ENCODE results near the gene UBL5.
"Not testable (repeated sequence)": the region's sequence is repeated elsewhere in the genome, so short reads cannot be mapped to it uniquely, and the experiment has no call there.

The UBL5 gene

DNA sequence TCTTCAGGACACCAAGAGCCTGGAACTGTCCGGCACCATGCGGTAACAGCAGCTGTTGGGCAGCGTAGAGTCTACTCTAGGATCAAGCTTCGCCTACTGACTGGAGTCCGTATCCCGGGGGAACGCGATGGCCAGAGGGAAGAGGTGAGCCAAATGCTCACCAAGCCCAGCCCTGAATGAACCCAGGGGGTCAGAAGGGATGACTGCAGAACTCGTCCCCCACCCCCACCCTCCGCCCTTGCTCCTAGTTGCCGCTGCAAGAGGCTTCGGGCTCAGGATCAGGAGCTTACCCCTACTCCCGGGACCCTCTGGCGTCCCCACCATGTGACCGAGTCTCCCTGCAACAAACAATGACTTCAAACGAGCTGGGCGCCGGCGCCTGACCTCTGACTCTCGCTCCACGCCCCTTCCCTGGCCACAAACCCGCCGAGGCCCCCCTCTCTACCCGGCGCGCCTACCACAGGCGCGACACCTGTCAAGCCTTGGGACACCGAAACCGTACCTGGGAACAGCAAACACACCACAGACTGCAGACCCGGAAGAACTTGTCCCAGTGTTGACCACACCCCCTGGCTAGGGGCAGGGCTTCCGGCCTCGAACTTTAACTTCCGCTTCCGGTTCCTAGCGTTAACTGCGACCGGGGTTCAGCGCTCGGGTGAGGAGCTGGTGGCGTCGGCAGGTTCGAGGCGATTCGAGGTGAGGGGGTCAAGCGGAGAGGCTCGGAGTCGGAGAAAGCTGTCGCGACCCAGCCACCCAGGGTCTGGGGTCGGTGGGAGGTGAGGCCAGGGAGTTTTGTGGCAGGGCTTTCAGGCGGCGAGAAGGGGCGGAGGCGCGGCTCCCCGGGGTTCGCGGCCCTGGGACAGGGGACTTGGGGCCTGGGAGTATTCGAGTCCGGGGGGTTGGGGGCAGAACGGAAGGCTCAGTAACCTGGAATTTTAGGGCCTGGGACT lies at the start of gene UBL5:
Gene UBL5 (plus strand): TSS at position 630 of the 950 bp plus-strand sequence. CDS start 420 bp downstream, outside the sequence.
- peak; percentile 92 for DNase-seq (ENCODE audit: low spot score)

DNA sequence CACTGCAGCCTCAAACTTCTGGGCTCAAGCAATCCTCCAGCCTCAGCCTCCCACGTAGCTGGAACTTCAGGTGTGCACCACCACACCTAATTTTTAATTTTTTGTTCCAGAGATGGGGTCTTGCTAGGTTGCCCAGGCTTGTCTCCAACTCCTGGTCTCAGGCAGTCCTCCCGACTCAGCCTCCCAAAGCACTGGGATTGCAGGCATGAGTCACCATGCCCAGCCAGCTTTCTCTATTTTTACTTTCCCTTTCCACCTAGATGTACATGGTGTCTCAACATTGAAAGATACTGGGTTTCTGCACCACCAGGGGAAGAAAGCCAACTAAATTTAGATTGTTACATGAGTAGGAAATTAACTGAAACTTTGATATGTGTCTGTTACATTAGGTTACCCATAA lies 45.4 kb upstream of the UBL5 start:
- no peak for DNase-seq (ENCODE audit: low spot score)

DNA sequence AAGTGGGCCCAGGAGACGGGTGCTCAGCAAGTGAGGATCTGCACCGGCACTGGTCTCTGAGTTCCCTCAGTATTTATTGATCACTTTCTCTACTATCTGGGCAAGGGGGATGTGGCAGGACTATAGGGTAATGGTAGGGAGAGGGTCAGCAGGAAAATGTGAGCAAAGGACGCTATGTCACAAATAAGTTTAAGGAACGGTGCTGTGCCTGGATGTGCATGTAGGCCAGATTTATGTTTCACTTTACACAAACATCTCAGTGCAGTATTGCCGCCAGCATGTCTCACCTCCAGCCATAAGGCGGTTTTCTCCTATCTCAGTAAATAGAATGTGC lies 43.6 kb upstream of the UBL5 start:
- not testable (repeated sequence) for DNase-seq (ENCODE audit: low spot score)

DNA sequence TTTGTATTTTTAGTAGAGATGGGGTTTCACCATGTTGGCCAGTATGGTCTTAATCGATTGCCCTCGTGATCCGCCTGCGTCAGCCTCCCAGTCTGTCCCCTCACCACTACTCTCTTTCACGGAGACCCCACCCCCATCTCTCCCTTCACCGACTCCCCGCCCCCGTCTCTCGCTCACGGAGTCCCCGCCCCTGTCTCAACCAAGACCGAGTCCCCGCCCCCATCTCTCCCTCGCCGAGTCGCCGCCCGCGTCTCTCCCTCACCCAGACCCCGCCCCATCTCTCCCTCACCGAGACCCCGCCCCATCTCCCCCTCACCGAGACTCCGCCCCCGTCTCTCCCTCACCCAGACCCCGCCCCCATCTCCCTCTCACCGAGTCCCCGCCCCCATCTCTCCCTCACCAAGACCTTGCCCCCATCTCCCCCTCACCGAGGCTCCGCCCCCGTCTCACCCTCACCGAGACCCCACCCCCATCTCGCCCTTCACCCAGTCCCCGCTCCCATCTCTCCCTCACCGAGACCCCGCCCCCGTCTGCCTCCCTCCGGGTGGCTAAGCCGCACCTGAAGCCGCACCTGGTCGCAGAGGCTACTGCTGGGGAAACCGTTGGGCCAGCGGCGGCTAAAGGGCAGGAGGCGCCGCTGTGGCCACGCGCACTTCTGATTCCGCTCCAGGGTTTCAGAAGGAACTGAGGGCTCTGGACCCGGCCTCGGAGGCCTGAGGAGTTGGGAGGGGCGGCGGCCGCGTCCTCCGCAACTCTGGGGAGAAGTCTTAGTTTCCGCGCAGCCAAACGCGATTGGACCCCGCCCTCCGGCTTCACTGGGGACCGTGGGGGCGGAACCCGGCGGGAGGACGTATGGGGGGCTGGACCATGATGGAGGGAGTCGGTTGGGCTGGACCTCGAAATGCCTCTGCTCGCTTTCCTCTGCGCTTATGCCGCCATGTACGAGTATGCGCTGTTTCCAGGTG lies 42.1 kb upstream of the UBL5 start:
- DNase-seq (ENCODE audit: low spot score): peak; percentile 87

DNA sequence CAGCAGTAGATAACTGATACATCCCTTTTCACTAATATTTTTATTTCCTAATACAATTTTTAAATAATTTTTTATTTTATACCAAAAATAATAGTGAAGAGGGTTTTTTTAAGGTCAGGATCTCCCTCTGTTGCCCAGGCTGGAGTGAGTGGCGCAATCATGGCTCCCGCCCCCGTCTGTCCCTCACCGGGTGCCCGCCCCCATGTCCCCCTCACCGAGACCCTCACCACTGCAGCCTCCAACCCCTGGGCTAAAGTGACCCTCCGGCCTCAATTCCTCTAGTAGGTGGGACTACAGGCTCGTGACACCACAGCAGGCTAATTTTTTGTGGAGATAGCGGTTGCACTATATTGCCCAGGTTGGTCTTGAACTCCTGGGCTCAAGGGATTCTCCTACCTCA lies 41.4 kb upstream of the UBL5 start:
- no peak for DNase-seq (ENCODE audit: low spot score)

DNA sequence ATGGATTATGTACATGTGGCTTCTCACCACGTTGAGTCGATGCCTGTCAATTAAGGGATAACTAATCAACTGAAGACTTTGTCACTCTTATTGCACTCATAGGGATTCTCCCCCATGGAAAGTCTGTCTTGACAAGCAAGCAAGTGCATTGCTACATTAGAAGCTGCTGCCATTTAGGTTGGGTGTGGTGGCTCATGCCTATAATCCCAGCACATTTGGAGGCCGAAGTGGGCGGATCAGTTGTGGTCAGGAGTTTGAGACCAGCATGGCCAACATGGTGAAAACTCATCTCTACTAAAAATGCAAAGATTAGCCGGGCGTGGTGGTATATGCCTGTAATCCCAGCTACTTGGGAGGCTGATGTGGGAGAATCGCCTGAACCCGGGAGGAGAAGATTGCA lies 40.9 kb upstream of the UBL5 start:
- DNase-seq (ENCODE audit: low spot score): no peak

DNA sequence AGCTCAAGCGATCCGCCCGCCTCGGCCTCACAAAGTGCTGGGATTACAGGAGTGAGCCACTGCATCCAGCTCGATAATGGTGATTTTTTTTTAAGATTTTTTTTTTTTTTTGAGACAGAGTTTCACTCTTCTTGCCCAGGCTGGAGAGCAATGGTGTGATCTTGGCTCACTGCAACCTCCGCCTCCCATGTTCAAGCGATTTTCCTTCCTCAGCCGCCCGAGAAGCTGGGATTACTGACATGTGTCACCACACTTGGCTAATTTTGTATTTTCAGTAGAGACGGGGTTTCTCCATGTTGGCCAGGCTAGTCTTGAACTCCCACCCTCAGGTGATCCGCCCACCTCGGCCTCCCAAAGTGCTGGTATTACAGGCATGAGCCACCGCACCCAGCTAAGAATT lies 39.1 kb upstream of the UBL5 start:
- DNase-seq (ENCODE audit: low spot score): not testable (repeated sequence)

DNA sequence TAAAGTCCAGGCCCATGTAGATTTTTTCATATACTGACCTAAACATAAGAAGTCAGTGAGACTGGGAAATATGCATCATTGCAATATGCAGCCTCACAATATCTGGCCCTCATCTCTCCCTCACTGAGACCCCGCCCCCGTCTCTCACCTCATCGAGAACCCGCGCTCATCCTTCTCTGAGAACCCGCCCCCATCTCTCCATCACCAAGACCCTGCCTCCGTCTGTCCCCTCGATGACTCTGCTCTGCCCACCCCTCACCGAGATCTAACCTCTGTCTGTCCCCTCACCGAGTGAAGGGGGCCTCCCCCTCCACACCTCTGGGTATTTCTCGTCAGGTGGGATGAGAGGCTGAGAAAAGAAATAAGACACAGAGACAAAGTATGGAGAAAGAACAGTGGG lies 38.7 kb upstream of the UBL5 start:
- no peak for DNase-seq (ENCODE audit: low spot score)

DNA sequence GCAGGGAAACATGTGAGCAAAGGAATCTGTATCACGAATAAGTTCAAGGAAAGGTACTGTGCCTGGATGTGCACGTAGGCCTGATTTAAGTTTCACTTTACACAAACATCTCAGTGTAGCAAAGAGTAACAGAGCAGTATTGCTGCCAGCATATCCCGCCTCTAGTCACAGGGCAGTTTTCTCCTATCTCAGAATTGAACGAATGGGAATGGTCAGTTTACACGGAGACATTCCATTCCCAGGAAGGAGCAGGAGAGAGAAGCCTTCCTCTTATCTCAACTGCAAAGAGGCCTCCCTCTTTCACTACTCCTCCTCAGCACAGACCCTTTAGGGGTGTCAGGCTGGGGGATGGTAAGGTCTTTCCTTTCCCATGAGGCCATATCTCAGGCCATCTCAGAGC lies 38.1 kb upstream of the UBL5 start:
- not testable (repeated sequence) for DNase-seq (ENCODE audit: low spot score)

DNA sequence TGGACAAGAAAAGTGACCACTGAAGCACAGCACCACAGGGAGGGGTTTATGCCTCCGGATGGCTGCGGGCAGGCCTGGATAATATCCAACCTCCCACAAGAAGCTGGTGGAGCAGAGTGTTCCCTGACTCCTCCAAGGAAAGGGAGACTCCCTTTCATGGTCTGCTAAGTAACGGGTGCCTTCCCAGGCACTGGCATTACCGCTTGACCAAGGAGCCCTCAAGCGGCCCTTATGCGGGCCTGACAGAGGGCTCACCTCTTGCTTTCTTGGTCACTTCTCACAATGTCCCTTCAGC lies 36.7 kb upstream of the UBL5 start:
- not testable (repeated sequence) for DNase-seq (ENCODE audit: low spot score)

DNA sequence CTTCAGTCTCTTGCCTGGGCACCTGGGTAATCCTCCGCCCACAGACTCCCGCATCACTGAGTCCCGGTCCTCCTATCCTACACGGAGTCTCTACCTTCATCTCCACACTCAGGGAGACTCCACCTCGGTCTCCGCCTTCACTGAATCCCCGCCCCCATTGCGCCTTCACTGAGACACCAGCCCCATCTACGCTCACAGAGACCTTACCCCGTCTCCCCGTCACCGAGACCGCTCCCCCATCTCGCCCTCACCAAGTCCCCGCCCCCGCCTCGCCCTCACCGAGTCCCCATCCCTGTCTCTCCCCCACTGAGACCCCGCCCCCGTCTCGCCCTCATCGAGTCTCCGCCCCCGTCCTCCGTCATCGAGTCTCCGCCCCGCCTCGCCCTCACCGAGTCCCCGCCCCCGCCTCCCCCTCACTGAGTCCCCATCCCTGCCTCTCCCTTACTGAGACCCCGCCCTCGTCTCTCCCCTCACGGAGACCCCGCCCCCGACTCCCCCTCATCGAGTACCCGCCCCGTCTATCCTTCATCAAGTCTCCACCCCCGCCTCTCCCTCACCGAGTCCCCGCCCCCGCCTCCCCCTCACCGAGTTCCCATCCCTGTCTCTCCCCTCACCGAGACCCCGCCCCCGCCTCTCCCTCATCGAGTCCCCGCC lies 36.0 kb upstream of the UBL5 start:
- DNase-seq (ENCODE audit: low spot score): peak; percentile 87

DNA sequence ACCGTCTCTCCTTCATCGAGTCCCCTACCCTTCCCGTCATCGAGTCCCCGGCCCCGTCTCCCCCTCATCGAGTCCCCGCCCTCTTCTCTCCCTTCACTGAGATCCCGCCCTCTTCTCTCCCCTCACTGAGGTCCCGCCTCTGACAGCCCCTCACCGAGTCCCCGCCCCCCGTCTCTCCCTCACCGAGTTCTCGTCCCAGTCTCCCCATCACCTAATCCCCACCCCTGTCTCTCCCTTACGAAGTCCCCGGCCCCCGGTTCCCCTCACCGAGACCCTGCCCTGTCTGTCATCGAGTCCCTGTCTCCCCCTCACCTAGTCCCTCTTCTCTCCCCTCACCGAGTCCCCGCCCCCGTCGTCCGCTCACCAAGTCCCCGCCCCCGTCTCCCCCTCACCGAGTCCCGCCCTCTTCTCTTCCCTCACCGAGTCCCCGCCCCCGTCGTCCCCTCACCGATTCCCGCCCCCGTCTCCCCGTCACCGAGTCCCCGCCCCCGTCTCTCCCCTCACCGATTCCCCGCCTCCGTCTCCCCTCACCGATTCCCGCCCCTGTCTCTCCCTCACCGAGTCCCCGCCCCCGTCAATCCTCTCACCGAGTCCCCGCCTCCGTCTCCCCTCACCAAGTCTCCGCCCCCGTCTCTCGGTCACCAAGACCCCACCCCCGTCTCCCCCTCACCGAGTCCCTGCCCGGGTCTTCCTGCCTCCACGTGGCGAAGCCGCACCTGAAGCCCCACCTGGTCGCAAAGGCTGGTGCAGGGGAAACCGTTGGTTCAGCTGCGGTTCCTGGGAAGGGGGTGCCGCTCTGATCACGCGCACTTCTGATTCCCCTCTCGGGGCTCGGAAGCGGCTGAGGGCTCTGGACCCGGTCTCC lies 35.3 kb upstream of the UBL5 start:
- DNase-seq (ENCODE audit: low spot score): peak; percentile 54

DNA sequence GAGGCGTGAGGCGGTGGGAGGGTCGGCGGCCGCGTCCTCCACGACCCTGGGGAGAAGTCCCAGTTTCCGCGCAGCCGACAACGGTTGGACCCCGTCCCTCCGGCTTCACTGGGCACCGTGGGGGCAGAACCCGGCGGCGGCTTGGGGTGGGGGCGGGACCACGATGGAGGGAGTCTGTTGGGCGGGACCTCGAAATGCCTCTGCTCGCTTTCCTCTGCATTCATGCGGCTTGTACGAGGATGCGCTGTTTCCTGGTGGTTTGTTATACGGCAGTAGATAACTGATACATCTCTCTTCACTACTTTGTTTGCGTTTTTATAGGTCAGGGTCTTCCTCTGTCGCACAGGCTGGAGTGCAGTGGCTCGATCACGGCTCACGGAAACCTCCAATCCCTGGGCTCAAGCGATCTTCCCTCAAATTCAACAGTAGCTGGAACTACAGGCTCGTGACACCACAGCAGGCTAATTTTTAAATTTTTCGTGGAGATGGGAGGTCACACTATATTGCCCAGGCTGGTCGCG lies 34.6 kb upstream of the UBL5 start:
- DNase-seq (ENCODE audit: low spot score): no peak

DNA sequence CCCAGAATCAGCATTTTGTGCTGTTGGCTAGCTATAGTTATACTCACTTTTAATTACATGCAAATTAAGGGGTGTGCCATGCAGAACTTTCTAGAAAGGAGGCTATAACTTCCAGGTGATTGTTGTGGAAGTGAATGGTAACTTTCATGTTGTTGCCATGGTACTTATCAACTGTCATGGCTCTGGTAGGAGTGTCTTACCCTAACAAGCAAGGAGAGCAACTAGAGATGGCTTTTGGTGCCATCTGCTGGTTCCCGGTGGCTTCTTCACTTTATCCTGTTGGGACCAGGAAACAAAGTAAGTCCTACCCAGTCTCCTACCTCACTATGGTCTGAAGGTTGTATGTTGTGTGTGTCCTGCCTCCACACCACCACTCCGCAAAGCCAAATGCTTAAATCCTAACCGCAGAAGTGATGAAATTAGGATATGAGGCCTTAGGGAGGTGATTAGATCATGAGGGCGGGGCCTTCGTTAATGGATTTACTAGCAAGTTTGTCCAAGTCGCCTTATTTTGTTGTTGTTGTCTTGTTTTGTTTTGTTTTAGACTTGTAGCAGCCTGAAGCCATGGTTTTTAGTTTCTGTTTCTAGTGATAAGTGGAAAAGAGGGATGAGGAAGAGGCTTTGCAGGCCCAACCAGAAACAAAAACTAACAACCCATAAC lies 31.5 kb upstream of the UBL5 start:
- DNase-seq (ENCODE audit: low spot score): peak; percentile 73

DNA sequence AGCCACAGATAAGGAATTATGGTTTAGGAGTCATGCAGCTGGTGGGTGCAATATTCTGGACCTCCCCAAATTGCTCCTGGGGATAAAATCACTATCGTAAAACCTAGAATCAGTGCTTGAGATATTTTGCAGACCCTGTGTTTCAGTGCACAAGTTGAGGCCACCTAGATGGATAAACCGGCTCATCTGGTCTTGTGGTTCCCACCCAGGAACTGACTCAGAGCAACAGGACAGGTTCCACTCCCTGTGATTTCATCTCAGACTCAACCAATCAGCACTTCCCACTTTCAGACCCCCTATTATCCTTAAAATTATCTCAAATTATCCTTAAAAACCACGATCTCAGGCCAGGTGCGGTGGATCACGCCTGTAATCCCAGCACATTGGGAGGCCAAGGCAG lies 29.8 kb upstream of the UBL5 start:
- no peak for DNase-seq (ENCODE audit: low spot score)

DNA sequence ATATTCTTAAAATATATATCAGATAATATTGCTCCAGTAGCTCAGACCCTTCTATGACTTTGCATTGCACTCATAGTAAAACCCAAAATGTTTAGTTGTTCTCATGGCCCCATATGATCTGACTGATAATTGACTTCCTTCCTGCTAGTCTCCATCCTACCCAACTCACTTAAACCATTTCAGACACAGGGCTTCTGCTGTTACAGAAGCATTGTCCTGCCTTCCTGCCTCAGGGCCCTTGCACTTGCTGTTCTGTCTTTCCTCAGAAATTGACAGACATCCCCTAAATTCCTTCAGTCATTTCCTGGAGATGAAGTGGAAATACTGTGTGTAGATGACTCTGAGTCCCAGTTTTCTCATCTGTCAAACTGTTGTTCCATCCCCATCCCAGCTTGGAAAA lies 28.6 kb upstream of the UBL5 start:
- DNase-seq (ENCODE audit: low spot score): no peak

DNA sequence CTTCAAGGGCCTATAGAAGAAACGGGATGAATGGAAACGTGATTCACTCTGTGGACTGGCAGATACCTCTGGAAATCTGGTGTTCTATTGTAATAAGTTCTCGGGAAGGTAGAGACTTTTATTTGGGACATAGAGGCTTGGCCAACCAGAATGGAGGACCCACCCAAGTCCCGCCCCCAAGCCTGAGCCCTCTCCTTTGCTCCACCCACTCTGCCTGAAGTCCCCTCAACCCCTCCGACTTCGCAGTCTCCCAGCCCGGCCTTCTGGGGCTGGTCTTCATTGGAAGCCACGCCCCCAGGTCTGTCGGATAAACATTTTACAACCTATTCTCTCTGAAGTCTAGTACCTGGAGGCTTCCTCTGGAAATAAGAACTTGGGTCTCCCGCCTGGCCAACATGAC lies 25.7 kb upstream of the UBL5 start:
- no peak for DNase-seq (ENCODE audit: low spot score)

DNA sequence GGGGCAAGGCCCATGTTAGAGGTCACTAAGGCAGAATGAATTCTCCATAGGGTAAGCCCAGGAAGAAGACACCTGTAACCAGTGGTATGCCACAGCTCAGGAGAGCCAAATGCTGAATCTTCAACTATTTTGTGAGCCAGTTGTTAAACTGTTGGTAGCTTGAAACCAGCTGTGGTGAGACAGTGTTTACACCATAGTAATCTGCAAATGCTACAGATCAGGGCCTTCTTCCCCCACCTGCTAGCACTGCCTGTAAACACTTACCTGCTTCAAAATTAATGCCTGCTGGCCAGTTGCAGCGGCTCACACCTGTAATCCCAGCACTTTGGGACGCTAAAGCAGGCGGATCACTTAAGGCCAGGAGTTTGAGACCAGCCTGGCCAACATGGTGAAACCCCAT lies 20.9 kb upstream of the UBL5 start:
- no peak for DNase-seq (ENCODE audit: low spot score)

DNA sequence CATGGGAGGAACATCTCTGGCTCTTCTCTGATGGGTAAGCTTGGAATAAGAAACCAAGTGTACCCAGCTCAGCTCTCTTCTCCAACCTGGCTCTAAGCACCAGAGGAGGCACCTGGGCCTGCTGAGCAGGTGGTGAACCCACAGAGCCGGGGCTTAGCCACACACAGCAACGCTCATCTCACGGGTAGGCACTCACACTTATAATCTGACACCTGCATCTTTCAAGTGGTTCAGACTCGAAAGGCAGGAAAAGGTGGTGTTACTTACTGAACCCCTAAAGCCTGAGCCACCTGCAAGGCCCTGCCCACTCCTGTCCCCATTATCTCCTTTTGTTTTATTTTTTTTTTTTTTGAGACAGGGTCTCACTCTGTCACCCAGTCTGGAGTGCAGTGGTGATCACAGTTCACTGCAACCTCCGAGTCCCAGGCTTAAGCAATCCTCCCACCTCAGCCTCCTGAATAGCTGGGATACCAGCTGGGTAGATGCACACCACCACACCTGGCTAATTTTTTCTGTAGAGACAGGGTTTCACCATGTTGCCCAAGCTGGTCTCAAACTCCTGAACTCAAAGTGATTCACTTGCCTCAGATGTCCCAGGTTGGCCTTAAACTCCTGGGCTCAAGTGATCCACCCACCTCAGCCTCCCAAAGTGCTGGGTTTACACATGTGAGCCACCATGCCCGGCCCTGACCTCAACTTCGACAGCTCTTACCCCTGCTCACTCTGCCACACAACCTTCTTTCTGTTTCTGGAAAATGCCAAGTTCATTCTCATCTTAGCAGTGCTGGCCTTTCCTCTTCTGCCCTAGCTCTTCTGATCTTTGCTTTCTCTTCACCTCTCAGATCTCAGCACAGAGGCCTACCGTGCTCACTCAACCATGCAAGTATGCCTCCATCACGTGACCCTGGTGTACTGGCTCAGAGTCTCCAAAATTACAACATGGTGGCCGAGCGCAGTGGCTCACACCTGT lies 18.6 kb upstream of the UBL5 start:
- DNase-seq (ENCODE audit: low spot score): no peak

DNA sequence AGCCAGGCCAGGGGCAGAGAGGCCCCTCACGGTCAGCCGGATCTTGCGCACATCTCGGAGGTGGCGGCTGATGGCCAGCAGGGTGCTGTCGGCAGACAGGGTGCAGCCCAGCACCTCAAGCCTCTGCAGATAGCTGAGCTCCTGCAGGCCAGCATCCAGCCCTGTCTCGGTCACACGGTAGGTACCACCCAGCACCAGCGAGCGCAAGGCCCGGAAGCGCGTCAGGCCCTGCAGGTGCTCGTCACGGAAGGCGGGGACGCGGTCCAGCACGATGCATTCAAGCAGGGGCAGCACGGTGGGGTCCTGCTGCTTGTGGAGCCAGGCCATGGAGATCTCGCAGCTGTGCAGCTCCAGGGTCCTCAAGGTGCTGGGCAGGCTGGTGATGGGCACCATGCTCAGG lies 16.6 kb upstream of the UBL5 start:
- DNase-seq (ENCODE audit: low spot score): no peak

Data from COLO829 (cell line).